ENCODE results near the gene LRRC9.
"Not testable (repeated sequence)": the region's sequence is repeated elsewhere in the genome, so short reads cannot be mapped to it uniquely, and the experiment has no call there.

LRRC9 gene

DNA sequence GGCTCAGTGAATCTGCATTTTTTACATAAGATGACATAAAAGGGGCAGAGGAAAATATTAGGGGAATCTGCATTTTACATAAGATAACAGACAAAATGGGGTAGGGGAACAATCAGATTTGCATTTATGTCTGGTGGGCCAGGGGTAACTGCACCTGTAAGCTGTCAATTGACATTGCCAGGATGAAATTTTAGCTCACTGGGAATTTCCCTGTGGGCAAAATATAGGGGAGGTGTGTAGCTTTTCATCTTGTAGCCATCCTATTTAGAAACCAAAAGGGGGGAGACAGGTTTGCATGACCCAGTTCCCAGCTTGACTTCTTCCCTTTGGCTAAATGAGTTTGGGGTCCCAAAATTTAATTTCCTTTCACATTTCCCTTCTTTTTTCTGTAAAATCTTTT lies 175.3 kb downstream of the LRRC9 start:
- H3K4me3 ChIP-seq (ENCODE audit: low read depth, low read length): no peak overlapping the region
- DNase-seq (ENCODE audit: low read depth): no peak

- no peak for DNase-seq (ENCODE audit: low read depth)
- H3K4me3 ChIP-seq (ENCODE audit: low read depth, low read length): no peak overlapping the region
These were observed 176.0 kb downstream of the LRRC9 start for GRCh38 chr14:60095781-60096450.

DNA sequence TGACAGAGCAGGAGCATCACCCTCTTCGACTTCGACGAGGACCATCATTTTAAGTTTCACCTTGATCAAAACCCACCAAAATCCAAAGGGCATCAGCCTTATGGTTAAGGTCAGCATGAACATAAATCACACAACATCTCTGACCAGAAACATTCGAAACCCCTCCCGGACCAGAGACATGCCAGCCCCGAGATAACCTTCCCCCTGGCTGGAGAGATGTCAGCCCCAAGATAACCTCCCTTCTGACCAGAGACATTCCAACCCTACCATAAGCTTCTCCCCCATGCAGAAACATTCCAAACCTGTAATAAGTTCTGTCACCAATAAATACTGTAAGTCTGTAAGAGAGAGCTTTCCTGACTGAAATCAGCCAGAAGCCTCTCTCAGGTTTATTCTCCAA lies 178.0 kb downstream of the LRRC9 start:
- no peak for DNase-seq (ENCODE audit: low read depth)
- no peak overlapping the region for H3K4me3 ChIP-seq (ENCODE audit: low read depth, low read length)

DNA sequence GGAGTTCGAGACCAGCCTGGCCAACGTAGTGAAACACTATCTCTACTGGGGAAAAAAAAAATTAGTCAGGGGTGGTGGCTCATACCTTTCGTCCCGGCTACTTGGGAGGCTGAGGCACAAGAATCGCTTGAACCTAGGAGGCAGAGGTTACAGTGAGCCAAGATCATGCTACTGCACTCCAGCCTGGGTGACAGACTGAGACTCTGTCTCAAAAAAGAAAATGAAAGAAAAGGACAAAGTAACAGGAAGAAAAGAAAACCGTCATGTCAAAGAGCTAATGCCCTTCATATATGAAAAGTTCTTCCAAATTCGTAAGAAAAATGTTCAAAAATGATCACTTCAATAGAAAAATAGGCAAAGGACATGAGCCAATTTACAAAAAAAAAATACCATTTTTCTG lies 179.9 kb downstream of the LRRC9 start:
- not testable (repeated sequence) for DNase-seq (ENCODE audit: low read depth); H3K4me3 ChIP-seq (ENCODE audit: low read depth, low read length)

GRCh38 chr14:60101786-60102185 lies 181.8 kb downstream of the LRRC9 start:
- no peak overlapping the region for H3K4me3 ChIP-seq (ENCODE audit: low read depth, low read length)
- no peak for DNase-seq (ENCODE audit: low read depth)

GRCh38 chr14:60102389-60102788 lies 182.4 kb downstream of the LRRC9 start:
- no peak overlapping the region for H3K4me3 ChIP-seq (ENCODE audit: low read depth, low read length)
- peak; percentile 52 for DNase-seq (ENCODE audit: low read depth)

- no peak overlapping the region for H3K4me3 ChIP-seq (ENCODE audit: low read depth, low read length)
- DNase-seq (ENCODE audit: low read depth): no peak
These were observed 186.4 kb downstream of the LRRC9 start for GRCh38 chr14:60106339-60106738.

- no peak overlapping the region for H3K4me3 ChIP-seq (ENCODE audit: low read depth, low read length)
- DNase-seq (ENCODE audit: low read depth): no peak
These were observed 187.5 kb downstream of the LRRC9 start for GRCh38 chr14:60107477-60107876.

DNA sequence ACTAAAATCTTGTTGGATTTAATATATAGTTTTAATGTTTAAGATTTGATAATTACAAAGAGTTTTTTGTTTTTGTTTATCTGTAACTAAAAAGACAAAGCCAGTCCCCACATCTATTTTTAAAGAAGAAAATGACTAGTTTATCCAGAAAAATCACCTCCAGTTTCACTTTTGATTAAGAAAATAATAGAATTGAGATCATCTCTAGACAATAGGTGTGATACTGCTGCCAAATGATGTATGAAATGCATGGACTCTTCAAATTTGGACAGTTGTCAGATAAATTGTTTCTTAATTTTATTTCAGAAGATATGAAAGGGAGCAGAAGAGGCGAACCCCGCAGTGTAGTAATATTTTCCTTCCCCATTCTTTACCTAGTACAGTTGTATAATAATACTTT lies 191.8 kb downstream of the LRRC9 start:
- no peak overlapping the region for H3K4me3 ChIP-seq (ENCODE audit: low read depth, low read length)
- DNase-seq (ENCODE audit: low read depth): no peak

All from skeletal muscle cell (primary cell).